Measurements from ENCODE around the gene SLX1A. TPM values are rescaled to one million over a fixed set of nuclear protein-coding genes. Genes with fewer than 3 reads are reported as not detected.

Gene SLX1A
- total and polyA plus RNA-seq, 10 of the 15 experiments (the other 5 are each of a cell fraction or from before 2014, with no cell fraction given) = 2.5 to 123 (median 28.9) TPM

DNA sequence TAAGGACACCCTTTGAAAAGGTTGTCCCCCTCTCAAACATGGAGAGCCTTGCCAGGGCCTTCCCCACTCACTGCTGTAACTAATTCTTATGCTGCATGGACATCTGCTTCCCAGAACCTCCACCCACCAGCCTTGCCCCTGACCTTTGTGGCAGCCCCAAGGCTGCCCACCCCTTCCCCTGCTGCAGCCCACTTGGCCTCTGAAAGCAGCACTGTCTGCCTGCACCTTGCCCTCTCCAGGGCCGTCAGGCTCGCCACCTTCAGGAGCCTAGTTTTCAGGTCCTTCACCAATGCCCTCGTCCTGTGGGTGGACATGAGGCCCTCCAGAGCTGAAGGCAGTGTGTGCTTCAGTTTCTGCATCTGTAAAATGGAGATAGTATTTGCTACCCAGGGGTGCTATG lies 12.9 kb upstream of the SLX1A start:
- intact Hi-C loops (cut with micrococcal nuclease; ENCODE audit: unreplicated experiment) = no loop called here

More for the DNA sequence above, 12.9 kb upstream of the SLX1A start:
- in situ Hi-C loops (cut with MboI) = loop anchor here (10.0 kb wide), 2 partner anchors 454 to 514 kb away; partner anchors contain the start of gene SRCAP
- TF ChIP-seq ZNF274 (IDR thresholded peaks at IDR 0.05; ENCODE audit: insufficient read depth, insufficient read length) (no peak), HDAC2 (IDR thresholded peaks at IDR 0.05) (no peak), JUND (IDR thresholded peaks at IDR 0.05; ENCODE audit: low read depth, low read length) (no peak), CBX5 (IDR thresholded peaks at IDR 0.05; ENCODE audit: low read depth) (no peak), ETV6 (conservative IDR thresholded peaks at IDR 0.05 in 1 of 2, IDR thresholded peaks at IDR 0.05 in 1 of 2; ENCODE audit: borderline replicate concordance in 1 of 2, low read depth in 1 of 2) (no peak), NR2F1 (conservative IDR thresholded peaks at IDR 0.05) (no peak), NR2C1 (IDR thresholded peaks at IDR 0.05) (no peak), CHD1 (IDR thresholded peaks at IDR 0.05; ENCODE audit: low read depth, low read length) (no peak), NFIC (IDR thresholded peaks at IDR 0.05; ENCODE audit: low read depth, low read length) (no peak)
- TF ChIP-seq, protein P1, sequence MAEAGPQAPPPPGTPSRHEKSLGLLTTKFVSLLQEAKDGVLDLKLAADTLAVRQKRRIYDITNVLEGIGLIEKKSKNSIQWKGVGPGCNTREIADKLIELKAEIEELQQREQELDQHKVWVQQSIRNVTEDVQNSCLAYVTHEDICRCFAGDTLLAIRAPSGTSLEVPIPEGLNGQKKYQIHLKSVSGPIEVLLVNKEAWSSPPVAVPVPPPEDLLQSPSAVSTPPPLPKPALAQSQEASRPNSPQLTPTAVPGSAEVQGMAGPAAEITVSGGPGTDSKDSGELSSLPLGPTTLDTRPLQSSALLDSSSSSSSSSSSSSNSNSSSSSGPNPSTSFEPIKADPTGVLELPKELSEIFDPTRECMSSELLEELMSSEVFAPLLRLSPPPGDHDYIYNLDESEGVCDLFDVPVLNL (IDR thresholded peaks at IDR 0.05; ENCODE audit: low read depth, low read length) = no peak
- no peaks in the 10 kb centered on the region for H3K9me3 ChIP-seq (replicated peaks; ENCODE audit: control insufficient read depth, insufficient read depth, low read length)
- POLR2A ChIA-PET = interaction anchor here (0.8 kb wide), 1 partner anchor 65 kb away, joined by 8 read pairs; no protein-coding TSS in a partner anchor
- DNase-seq (ENCODE audit: low read depth, low spot score) (no peak), FAIRE-seq (no peak), ATAC-seq (no peak)
- CTCF ChIA-PET = no interaction called here
- RAD21 ChIA-PET (ENCODE audit: unreplicated experiment) = interaction anchor here (0.6 kb wide), 1 partner anchor 188 kb away, joined by 5 read pairs; no protein-coding TSS in a partner anchor
- no peak overlapping the region for H3K27ac ChIP-seq (ENCODE audit: control insufficient read depth, insufficient read depth)
- no peak overlapping the region for H3K4me2 ChIP-seq (ENCODE audit: control insufficient read depth, insufficient read depth)
- no peaks in the 10 kb centered on the region for H3K27me3 ChIP-seq (replicated peaks in 1 of 2; ENCODE audit: control insufficient read depth in 2 of 2, insufficient read depth in 2 of 2, low read length in 1 of 2)
- H3K36me3 ChIP-seq (ENCODE audit: control insufficient read depth in 2 of 2, insufficient read depth in 2 of 2, low read length in 1 of 2) = peaks cover 0 to 5% of the 10 kb centered on the region in 2 experiments; a peak in 2 of 4 replicates
- no peak overlapping the region for H2AFZ ChIP-seq (ENCODE audit: control insufficient read depth, low read depth, low read length)
- no peaks in the 10 kb centered on the region for H4K20me1 ChIP-seq (ENCODE audit: control insufficient read depth, insufficient read depth)
- WGBS (ENCODE audit: insufficient coverage, insufficient replicate concordance, low lambda C conversion rate, missing lambda C conversion rate) = 42% methylated on average over 3 of the region's 3 CpGs
- SMC1A ChIA-PET (ENCODE audit: uncharacterized antibody, unreplicated experiment) = no interaction called here
- BruUV-seq (replicated peaks) = no TSS peak
- peaks cover 11% of the 10 kb centered on the region for H3K4me1 ChIP-seq (ENCODE audit: control insufficient read depth, insufficient read depth, low read length)
- H3K4me3 ChIP-seq = no peak overlapping the region
- no peak overlapping the region for H3K9ac ChIP-seq (ENCODE audit: control insufficient read depth, insufficient read depth, low read length)
- peaks cover 29% of the 10 kb centered on the region for H3K79me2 ChIP-seq (ENCODE audit: control insufficient read depth, insufficient read depth, low read length)

Data from GM12878 (cell line).